GM12873 (cell line): ENCODE measurements around the gene COG4.

Experiments used
- TF ChIP-seq, protein P1 (sequence below): IDR thresholded peaks from 2 replicates; pipeline ENCODE4 v1.5.1; 2012; ENCODE audit warnings: low read depth, mild to moderate bottlenecking, moderate library complexity, low read length, control low read depth; ENCODE audit not compliant: insufficient read depth; ENCODE audit errors: missing control alignments

The COG4 gene

DNA sequence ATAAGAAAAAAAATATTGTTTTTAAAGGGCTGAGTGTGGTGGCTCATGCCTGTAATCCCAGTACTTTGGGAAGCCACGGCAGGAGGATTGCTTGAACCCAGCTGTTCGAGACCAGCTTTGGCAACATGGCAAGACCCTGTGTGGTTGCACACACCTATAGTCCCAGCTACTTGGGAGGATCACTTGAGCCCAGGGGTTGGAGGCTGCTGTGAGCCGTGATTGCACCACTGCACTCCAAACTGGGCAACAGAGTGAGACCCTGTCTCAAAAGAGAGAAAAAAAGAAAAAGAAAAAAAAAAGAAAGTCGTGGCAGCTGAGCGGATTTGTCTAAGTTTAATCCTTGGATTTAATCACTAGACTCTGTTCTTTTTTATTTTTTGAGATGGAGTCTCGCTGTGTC, 75.3 kb downstream of the COG4 start:
- TF ChIP-seq, protein P1, sequence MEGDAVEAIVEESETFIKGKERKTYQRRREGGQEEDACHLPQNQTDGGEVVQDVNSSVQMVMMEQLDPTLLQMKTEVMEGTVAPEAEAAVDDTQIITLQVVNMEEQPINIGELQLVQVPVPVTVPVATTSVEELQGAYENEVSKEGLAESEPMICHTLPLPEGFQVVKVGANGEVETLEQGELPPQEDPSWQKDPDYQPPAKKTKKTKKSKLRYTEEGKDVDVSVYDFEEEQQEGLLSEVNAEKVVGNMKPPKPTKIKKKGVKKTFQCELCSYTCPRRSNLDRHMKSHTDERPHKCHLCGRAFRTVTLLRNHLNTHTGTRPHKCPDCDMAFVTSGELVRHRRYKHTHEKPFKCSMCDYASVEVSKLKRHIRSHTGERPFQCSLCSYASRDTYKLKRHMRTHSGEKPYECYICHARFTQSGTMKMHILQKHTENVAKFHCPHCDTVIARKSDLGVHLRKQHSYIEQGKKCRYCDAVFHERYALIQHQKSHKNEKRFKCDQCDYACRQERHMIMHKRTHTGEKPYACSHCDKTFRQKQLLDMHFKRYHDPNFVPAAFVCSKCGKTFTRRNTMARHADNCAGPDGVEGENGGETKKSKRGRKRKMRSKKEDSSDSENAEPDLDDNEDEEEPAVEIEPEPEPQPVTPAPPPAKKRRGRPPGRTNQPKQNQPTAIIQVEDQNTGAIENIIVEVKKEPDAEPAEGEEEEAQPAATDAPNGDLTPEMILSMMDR, result no peak

- TF ChIP-seq, protein P1, result no peak
These were observed 78.9 kb downstream of the COG4 start for GRCh38 chr16:70444249-70445063.

DNA sequence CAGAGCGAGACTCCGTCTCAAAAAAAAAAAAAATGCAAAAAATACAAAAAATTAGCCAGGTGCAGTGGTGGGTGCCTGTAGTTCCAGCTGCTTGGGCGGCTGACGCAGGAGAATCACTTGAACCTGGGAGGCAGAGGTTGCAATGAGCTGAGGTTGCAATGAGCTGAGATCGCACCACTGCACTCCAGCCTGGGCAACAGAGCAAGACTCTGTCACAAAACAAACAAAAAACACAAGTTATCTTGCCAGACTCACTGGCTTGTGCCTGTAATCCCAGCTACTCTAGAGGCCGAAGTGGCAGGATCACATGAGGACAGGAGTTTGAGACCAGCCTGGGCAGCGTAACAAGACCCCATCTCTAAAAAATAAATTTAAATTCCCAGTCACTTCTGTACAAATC, 81.0 kb downstream of the COG4 start:
- TF ChIP-seq, protein P1, result no peak

- TF ChIP-seq, protein P1, result no peak
These were observed 81.9 kb downstream of the COG4 start for GRCh38 chr16:70441406-70441990.

DNA sequence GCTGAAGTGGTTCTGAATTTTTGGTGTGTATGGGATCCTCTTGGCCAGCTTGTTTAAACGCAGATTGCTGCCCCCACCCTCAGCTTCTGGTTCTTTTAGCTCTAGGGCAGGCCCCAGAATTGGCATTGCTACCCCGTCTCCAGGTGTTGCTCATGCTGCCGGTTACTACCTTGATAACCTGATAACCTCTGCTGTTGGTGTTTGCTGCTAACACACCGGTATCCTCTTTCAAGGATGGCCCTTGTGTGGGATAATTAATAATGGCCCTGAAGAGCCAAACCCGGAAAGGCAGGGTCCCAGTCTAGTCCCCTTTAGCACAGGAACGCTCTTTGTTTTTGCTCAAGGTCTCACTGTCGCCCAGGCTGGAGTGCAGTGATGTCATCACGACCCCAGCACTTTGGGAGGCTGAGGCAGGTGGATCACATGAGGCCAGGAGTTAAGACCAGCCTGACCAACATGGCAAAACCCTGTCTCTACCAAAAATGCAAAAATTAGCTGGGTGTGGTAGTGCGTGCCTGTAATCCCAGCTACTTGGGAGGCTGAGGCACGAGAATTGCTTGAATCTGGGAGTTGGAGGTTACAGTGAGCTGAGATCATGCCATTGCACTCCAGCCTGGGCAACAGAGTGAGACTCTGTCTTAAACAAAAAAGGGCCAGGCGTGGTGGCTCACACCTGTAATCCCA, 83.2 kb downstream of the COG4 start:
- TF ChIP-seq, protein P1, result no peak

DNA sequence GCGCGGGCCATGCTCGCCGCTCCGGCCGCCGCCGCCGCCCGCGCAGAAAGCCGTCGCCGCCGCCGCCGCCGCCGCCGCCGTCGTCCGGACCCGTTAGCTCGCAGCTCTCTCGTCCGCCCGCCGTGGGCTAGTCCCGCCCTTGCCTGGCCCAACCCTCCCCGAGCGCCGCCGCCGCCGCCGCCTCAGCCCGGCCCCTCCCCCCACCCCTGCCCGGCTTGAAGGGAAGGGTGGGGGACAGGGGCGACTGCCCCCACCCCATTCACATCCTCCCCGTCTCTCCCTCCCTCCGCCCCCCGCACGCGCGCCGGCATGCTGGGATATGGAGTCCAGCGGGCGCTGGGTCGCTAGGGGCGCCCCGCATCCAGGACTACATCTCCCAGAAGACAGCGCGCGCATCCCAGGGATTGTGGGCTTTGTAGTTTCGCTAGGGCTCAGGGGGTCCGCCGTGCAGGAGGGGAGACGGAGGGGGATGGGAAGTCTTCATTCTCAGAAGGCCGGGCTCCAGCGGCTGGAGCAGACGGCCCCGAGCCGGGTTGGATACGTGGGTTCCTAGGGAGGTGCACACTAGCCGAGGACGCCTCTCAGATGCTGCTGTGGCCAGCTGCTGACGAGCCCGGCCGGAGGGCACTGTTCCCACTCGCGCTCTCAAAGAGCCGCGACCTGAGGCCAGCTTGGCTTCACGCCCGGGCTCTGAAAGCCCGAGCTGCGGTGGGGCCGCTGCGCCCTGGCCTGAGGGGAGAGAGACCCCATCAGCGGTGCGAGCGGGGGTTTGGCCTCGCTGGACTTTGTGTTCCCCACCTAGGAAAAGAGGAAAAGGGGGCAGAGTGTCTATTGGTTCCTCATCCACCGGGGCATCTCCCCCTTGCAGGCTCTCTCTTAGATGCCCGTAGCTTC, 84.1 kb downstream of the COG4 start, which contains the start of gene ST3GAL2:
Gene ST3GAL2 (minus strand): TSS at position 132 of the 894 bp plus-strand sequence. CDS start 40,570 bp downstream, outside the sequence.
- TF ChIP-seq, protein P1, result no peak
